HepG2 (cell line): ENCODE measurements around the gene PDE5A. TPM values are rescaled to one million over a fixed set of nuclear protein-coding genes. Genes with fewer than 3 reads are reported as not detected.

Experiments
- ATAC-seq: fragments of 200-7000 bp; cut with Tn5 transposase; 3 replicates; pipeline ENCODE4 v1.9.1; 2020; ENCODE audit warnings: mild to moderate bottlenecking, moderate library complexity
- BruUV-seq: library from RNA; stranded (reverse); fragments of 400-500 nt; replicated peaks from 2 replicates; lab custom pipeline; 2021; lab: Mats Ljungman, UMichigan
- CTCF ChIA-PET: fragments of 300-600 bp; formaldehyde crosslinking; extraction: SDS; loops from one replicate; lab custom pipeline; 2021; ENCODE audit warnings: low total read pairs, inconsistent platforms, low intra/inter-chr PET ratio; lab: Yijun Ruan, JAX
- POLR2A ChIA-PET: fragments of 350-600 bp; sonication (Branson Sonifier 250); formaldehyde crosslinking; loops from one replicate; lab custom pipeline; 2020; ENCODE audit warnings: antibody characterized with exemption, inconsistent platforms; lab: Yijun Ruan, JAX
- DNase-seq: peaks from one replicate; pipeline ENCODE4 v3.0.0-alpha.2; 2015; ENCODE audit warnings: low spot score
- FAIRE-seq: peaks from 3 replicates; lab custom pipeline; 2011; peaks lifted over from hg19 to GRCh38; lab: Jason Lieb, UNC
- H2AFZ ChIP-seq: one replicate; pipeline ENCODE4 v1.6.1; 2011; ENCODE audit warnings: low read length, inconsistent platforms
- H3K27ac ChIP-seq: fragments of 300-600 bp; 3 replicates; pipeline ENCODE4 v1.8.0; 2011; ENCODE audit warnings: mixed run types, mild to moderate bottlenecking, mixed read lengths, low read length, inconsistent platforms; ENCODE audit not compliant: insufficient read depth; ENCODE audit errors: extremely low read length
- H3K27me3 ChIP-seq, 2 experiments: fragments of 200-600 bp in 1 of 2; 2 replicates in 1 of 2; 3 replicates in 1 of 2; pipeline versions ENCODE4 v1.6.0 to v1.8.0; 2011; ENCODE audit warnings: low read length in 2 of 2, mild to moderate bottlenecking in 2 of 2, moderate library complexity in 2 of 2, inconsistent platforms in 1 of 2; ENCODE audit not compliant: insufficient read depth in 2 of 2, control insufficient read depth in 1 of 2
- H3K36me3 ChIP-seq, 2 experiments: fragments of 200-600 bp in 1 of 2; replicated peaks in 1 of 2; 2 replicates in 1 of 2; 3 replicates in 1 of 2; pipeline versions ENCODE4 v1.5.1 to v1.8.0; 2011; ENCODE audit warnings: low read length in 2 of 2, inconsistent platforms in 1 of 2; ENCODE audit not compliant: insufficient read depth in 2 of 2, control insufficient read depth in 1 of 2
- H3K4me1 ChIP-seq: 2 replicates; pipeline ENCODE4 v1.5.1; 2012; ENCODE audit warnings: low read length, inconsistent platforms; ENCODE audit not compliant: insufficient read depth
- H3K4me2 ChIP-seq: 2 replicates; pipeline ENCODE4 v1.6.0; 2011; ENCODE audit warnings: low read depth, low read length, inconsistent platforms
- H3K4me3 ChIP-seq, 3 experiments: fragments of 200-600 bp in 1 of 3; sonication (generic), shearing (Covaris generic) in 1 of 3; replicated peaks in 1 of 3; 2 replicates each; pipeline ENCODE4 v1.5.1; 2011 to 2016; ENCODE audit warnings: low read length in 3 of 3, inconsistent platforms in 2 of 3, low read depth in 2 of 3, mild to moderate bottlenecking in 2 of 3, control low read depth in 1 of 3, mixed read lengths in 1 of 3; ENCODE audit not compliant: insufficient read depth in 1 of 3
- H3K79me2 ChIP-seq: one replicate; pipeline ENCODE4 v1.6.1; 2011; ENCODE audit warnings: low read length, inconsistent platforms; ENCODE audit not compliant: insufficient read depth
- H3K9ac ChIP-seq: 2 replicates; pipeline ENCODE4 v1.6.0; 2011; ENCODE audit warnings: mild to moderate bottlenecking, low read depth, low read length, inconsistent platforms; ENCODE audit not compliant: insufficient read depth
- H3K9me3 ChIP-seq: 2 replicates; pipeline ENCODE4 v1.5.1; 2012; ENCODE audit warnings: mild to moderate bottlenecking, low read length
- H4K20me1 ChIP-seq: 2 replicates; pipeline ENCODE4 v1.6.0; 2011; ENCODE audit warnings: inconsistent platforms, mild to moderate bottlenecking, low read length, moderate library complexity; ENCODE audit not compliant: insufficient read depth
- ATF5 ChIP-seq: sonication (generic); formaldehyde crosslinking; IDR thresholded peaks from 2 replicates; pipeline ENCODE4 v1.4.0; 2020; ENCODE audit warnings: mild to moderate bottlenecking, low read depth, missing genetic modification reagents
- ELF3 ChIP-seq: IDR thresholded peaks from 2 replicates; pipeline ENCODE4 v1.6.1; 2016; ENCODE audit warnings: missing genetic modification reagents, missing compliant biosample characterization
- HNRNPL ChIP-seq: fragments of 200-400 bp; formaldehyde crosslinking; IDR thresholded peaks from 2 replicates; pipeline ENCODE4 v1.6.1; 2017; ENCODE audit warnings: mild to moderate bottlenecking, low read depth, low read length
- MAF1 ChIP-seq: sonication (generic); formaldehyde crosslinking; IDR thresholded peaks from 2 replicates; pipeline ENCODE4 v1.5.0; 2020; ENCODE audit warnings: missing genetic modification reagents, borderline replicate concordance
- TRIM22 ChIP-seq: fragments of 450-650 bp; IDR thresholded peaks from 2 replicates; pipeline ENCODE4 v1.6.1; 2017
- WGBS: methylation state at CpG from one replicate; pipeline ENCODE4 v1.1.6; 2017; ENCODE audit warnings: low lambda C conversion rate; 5-methylcytosine and 5-hydroxymethylcytosine counted together
- in situ Hi-C: cut with HindIII; loops from 2 replicates; pipeline ENCODE4 v1.10.0; 2017; ENCODE audit warnings: low pct_unique_long_range_greater_than_20kb; ENCODE audit not compliant: extremely low pct_ligation_motif_present
- intact Hi-C: fragments of 100-400 bp; cut with micrococcal nuclease; formaldehyde crosslinking; loops from one replicate; pipeline ENCODE4 v1.10.0; 2022; ENCODE audit not compliant: unreplicated experiment
- polyA plus RNA-seq, 8 experiments: library from polyadenylated mRNA; depleted of rRNA in 3 of 8; stranded (reverse) in 7 of 8; unstranded in 1 of 8; fragments of >200 nt; fragmentation: Illumina TruSeq in 4 of 8; extraction: Trizol in 4 of 8; gene quantifications; 2 replicates each; pipeline versions ENCODE4 v1.2.1 to v1.2.3, GENCODE V29; 2011 to 2016; ENCODE audit warnings: low read depth in 4 of 8, missing spikeins in 1 of 8, mixed read lengths in 1 of 8; ENCODE audit not compliant: insufficient read depth in 1 of 8
- total RNA-seq, 5 experiments: library from RNA; depleted of rRNA; stranded (reverse); fragments of >200 nt; fragmentation: Illumina TruSeq; extraction: Trizol; gene quantifications; 2 replicates each; pipeline ENCODE4 v1.2.3, GENCODE V29; 2016; ENCODE audit warnings: low read depth in 1 of 5
- TF ChIP-seq, protein P1 (sequence below): conservative IDR thresholded peaks from 2 replicates; pipeline ENCODE4 v1.6.1; 2018; ENCODE audit warnings: missing genetic modification reagents
- TF ChIP-seq, protein P2 (sequence below): sonication (generic); formaldehyde crosslinking; conservative IDR thresholded peaks from 2 replicates; pipeline ENCODE4 v1.4.0; 2020; ENCODE audit warnings: missing genetic modification reagents
- TF ChIP-seq, protein P3 (sequence below): IDR thresholded peaks from 2 replicates; pipeline ENCODE4 v1.6.1; 2016; ENCODE audit warnings: low read depth

PDE5A gene
- total and polyA plus RNA-seq, 2 of the 13 experiments (the other 11 are each of a cell fraction or from before 2014, with no cell fraction given): 0.22 to 0.44 TPM

DNA sequence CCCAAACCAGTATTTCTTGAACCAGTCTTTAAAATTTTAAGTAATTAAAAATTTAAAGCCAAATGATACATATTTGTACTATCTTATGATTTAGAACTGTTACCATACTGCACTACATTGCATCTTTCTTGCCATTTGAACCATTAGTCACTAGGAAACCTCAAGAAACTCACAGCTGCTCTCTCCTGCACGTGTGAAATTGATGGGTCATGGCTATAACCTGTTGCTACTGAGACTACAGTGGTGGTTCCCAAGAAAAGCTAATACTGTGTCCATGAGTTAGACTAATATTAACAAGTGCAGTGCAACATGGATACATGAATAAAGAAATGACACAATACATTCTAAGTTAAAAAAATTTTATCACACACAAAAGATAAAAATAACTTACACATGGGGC lies 88.4 kb downstream of the PDE5A start:
- intact Hi-C loops (no loop called here), in situ Hi-C loops (no loop called here)
- no peaks in the 10 kb centered on the region for H3K36me3 ChIP-seq
- H3K27me3 ChIP-seq: no peaks in the 10 kb centered on the region
- TF ChIP-seq TRIM22 (no peak), ATF5 (CRISPR knock-in tag) (no peak), ELF3 (no peak), MAF1 (CRISPR knock-in tag) (no peak), HNRNPL (no peak)
- TF ChIP-seq, protein P1, sequence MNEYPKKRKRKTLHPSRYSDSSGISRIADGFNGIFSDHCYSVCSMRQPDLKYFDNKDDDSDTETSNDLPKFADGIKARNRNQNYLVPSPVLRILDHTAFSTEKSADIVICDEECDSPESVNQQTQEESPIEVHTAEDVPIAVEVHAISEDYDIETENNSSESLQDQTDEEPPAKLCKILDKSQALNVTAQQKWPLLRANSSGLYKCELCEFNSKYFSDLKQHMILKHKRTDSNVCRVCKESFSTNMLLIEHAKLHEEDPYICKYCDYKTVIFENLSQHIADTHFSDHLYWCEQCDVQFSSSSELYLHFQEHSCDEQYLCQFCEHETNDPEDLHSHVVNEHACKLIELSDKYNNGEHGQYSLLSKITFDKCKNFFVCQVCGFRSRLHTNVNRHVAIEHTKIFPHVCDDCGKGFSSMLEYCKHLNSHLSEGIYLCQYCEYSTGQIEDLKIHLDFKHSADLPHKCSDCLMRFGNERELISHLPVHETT: no peak
- TF ChIP-seq, protein P2, sequence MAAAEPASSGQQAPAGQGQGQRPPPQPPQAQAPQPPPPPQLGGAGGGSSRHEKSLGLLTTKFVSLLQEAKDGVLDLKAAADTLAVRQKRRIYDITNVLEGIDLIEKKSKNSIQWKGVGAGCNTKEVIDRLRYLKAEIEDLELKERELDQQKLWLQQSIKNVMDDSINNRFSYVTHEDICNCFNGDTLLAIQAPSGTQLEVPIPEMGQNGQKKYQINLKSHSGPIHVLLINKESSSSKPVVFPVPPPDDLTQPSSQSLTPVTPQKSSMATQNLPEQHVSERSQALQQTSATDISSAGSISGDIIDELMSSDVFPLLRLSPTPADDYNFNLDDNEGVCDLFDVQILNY (CRISPR knock-in tag): no peak
- TF ChIP-seq, protein P3, sequence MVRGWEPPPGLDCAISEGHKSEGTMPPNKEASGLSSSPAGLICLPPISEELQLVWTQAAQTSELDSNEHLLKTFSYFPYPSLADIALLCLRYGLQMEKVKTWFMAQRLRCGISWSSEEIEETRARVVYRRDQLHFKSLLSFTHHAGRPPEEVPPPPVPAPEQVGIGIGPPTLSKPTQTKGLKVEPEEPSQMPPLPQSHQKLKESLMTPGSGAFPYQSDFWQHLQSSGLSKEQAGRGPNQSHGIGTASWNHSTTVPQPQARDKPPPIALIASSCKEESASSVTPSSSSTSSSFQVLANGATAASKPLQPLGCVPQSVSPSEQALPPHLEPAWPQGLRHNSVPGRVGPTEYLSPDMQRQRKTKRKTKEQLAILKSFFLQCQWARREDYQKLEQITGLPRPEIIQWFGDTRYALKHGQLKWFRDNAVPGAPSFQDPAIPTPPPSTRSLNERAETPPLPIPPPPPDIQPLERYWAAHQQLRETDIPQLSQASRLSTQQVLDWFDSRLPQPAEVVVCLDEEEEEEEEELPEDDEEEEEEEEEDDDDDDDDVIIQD (CRISPR knock-in tag): no peak
- no peaks in the 10 kb centered on the region for H3K79me2 ChIP-seq
- H3K9me3 ChIP-seq: no peaks in the 10 kb centered on the region
- no peak overlapping the region for H2AFZ ChIP-seq
- H3K4me3 ChIP-seq: no peak overlapping the region
- ATAC-seq (no peak), FAIRE-seq (no peak), DNase-seq (no peak)
- peaks cover 19% of the 10 kb centered on the region for H3K4me1 ChIP-seq
- H4K20me1 ChIP-seq: no peaks in the 10 kb centered on the region
- H3K4me2 ChIP-seq: no peak overlapping the region
- no TSS peak for BruUV-seq
- no peak overlapping the region for H3K27ac ChIP-seq
- ChIA-PET CTCF (no interaction called here), POLR2A (no interaction called here)
- 86% methylated on average over 1 of the region's 1 CpG for WGBS
- no peak overlapping the region for H3K9ac ChIP-seq
